Adrenal gland (tissue), 5 donors: ENCODE results near the gene MTHFD1L.

Experiments used
- POLR2A ChIP-seq, 2 donors: fragments of 450-650 bp; IDR thresholded peaks; one replicate each; pipeline ENCODE4 v1.6.1; 2017; ENCODE audit warnings: antibody characterized with exemption in 2 of 2, mild to moderate bottlenecking in 2 of 2, moderate library complexity in 1 of 2
- TF ChIP-seq, protein P1 (sequence below), 6 experiments: fragments of 450-650 bp in 4 of 6; fragments of 200-600 bp in 2 of 6; sonication (generic) in 1 of 6; IDR thresholded peaks; 1 replicate in 5 of 6; 2 replicates in 1 of 6; pipeline versions ENCODE4 v1.5.1 to v1.8.0; 2016 to 2021; ENCODE audit warnings: antibody characterized with exemption in 6 of 6, mild to moderate bottlenecking in 2 of 6, moderate library complexity in 1 of 6
- donor health status: DM: no; HTN: no; CAD: no.

DNA sequence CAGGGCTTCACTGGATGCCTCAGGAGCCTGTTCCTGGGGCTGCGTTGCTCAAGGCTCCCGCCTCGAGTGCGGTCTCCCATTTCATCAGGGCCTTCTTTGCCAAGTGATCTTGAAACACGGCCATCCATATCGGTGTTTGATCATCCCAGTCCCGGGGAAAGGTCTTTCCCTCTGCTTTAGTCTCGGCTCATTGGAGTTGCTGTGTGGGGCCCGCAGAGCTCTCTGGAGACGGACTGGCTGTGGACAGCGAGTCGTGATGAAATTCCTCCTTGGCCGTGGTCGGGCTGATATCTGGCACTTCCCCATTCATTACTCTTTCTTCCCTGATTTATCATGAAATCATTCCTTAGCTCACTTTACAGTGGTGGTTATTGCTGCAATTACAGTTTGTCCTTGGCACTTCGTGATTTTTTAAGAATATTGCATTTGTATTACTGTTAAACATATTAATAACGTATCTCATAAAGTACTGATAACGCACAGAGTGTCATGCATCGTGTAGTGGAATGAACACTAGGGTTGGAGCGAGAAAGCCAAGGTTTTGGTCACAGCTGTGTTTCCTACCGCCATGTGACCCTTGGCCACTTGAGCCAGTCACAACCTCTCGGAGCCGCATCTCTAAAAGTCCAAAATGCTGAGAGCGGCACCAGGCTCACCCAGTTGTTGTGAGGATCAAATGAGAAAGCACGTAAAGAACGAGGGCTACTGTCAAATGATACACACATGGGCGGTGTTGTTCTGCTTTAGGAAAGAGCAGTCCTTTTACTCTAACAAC lies 71.8 kb downstream of the MTHFD1L start:
- TF ChIP-seq, protein P1, sequence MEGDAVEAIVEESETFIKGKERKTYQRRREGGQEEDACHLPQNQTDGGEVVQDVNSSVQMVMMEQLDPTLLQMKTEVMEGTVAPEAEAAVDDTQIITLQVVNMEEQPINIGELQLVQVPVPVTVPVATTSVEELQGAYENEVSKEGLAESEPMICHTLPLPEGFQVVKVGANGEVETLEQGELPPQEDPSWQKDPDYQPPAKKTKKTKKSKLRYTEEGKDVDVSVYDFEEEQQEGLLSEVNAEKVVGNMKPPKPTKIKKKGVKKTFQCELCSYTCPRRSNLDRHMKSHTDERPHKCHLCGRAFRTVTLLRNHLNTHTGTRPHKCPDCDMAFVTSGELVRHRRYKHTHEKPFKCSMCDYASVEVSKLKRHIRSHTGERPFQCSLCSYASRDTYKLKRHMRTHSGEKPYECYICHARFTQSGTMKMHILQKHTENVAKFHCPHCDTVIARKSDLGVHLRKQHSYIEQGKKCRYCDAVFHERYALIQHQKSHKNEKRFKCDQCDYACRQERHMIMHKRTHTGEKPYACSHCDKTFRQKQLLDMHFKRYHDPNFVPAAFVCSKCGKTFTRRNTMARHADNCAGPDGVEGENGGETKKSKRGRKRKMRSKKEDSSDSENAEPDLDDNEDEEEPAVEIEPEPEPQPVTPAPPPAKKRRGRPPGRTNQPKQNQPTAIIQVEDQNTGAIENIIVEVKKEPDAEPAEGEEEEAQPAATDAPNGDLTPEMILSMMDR (IDR thresholded peaks at IDR 0.05), result no peak
- no peak for TF ChIP-seq POLR2A (IDR thresholded peaks at IDR 0.05)
